ENCODE results near the gene TMEM187. TPM values are rescaled to one million over a fixed set of nuclear protein-coding genes. Genes with fewer than 3 reads are reported as not detected.
"Not testable (repeated sequence)": the region's sequence is repeated elsewhere in the genome, so short reads cannot be mapped to it uniquely, and the experiment has no call there.

Gene TMEM187
- total RNA-seq, 1 donor from 2014 or later: 11.6 TPM

GRCh38 chrX:153994398-153994797 is 21.8 kb downstream of the TMEM187 start:
- DNase-seq (ENCODE audit: low spot score); ATAC-seq: not testable (repeated sequence)

DNA sequence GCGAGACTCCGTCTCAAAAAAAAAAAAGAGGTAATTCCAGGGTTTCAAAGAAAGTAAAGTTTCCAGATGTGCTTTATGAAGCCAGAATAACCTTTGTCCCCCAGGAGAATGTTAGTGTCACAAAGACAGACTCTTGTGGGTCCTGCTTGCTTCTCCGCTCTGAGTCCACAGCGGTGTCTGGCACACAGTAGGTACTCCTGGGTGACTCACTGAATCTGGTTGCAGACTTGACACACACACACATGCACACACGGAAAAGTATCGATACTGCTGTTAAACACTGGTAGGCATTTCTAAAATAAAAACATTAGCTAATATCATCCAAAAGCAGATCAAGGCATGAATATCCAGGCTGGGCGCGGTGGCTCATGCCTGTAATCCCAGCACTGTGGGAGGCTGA is 22.9 kb downstream of the TMEM187 start:
- ATAC-seq: no peak
- no peak for DNase-seq (ENCODE audit: low spot score)

- ATAC-seq (no peak), DNase-seq (ENCODE audit: low spot score) (no peak)
Observed at GRCh38 chrX:153999359-154000037, 26.9 kb downstream of the TMEM187 start.

GRCh38 chrX:154000051-154000450 is 27.5 kb downstream of the TMEM187 start:
- DNase-seq (ENCODE audit: low spot score) (no peak), ATAC-seq (no peak)

- ATAC-seq (peak; percentile 34), DNase-seq (ENCODE audit: low spot score) (no peak)
Observed at GRCh38 chrX:154002215-154002719, 29.7 kb downstream of the TMEM187 start.

DNA sequence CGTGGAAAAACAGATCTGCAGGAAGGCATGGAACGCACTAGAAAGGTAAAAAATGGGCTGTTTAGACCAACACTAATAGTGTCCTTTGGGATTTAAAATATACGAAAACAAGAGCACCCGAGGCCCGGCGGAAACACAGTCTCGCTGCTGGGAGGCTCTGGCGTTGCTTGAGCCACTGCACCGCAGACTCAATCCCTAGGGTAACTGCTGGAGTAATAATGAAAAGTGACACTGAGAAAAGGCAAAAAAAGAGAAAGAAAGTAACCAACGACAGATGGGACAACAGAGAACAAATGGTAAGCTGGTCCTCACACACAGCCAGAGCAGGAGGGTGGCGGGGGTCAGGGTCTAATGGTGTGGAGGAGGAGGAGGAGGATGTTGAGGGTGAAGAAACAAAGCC is 31.8 kb downstream of the TMEM187 start:
- DNase-seq (ENCODE audit: low spot score): no peak
- ATAC-seq: no peak

DNA sequence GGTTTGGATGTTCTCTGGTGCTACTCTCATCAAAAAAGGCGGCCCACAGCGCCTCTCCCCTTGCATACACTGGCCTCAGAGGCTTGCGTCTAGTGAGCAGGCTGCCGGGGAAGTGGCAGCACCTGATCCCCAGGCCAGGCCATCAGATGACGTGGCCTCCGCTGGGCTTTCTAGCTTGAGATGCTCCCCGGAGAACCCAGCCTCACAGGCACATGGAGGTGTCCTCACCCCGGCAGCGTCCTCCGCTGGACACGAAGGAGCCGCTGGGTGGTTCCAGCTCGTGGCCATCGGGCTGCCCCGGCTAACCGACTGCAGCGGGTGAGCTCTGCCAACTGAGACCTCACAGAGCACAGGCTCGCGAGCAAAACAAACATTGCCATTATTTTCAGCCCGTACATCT is 34.4 kb downstream of the TMEM187 start:
- no peak for DNase-seq (ENCODE audit: low spot score)
- ATAC-seq: no peak

DNA sequence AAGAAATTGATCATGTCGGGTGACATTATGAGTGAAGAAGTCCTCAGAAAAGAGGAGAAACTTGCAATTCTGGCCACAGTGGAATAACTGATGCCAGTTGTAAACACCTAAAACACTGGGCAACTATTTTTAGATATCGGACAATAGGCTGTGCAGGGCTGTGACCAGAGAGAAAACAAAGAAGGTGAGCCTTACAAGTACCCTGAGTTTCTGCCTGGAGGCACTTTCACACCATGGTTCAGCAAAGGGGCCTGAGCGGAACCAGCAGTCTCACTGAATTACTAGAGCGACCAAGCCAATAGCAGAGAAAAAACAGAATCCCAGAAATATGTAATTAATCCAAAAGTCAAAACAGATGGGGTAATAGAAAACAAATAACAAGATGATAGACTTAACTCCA is 36.0 kb downstream of the TMEM187 start:
- no peak for ATAC-seq
- DNase-seq (ENCODE audit: low spot score): no peak

- ATAC-seq: peak; percentile 77
- peak; percentile 59 for DNase-seq (ENCODE audit: low spot score)
Observed at GRCh38 chrX:154010330-154011087, 38.0 kb downstream of the TMEM187 start.

DNA sequence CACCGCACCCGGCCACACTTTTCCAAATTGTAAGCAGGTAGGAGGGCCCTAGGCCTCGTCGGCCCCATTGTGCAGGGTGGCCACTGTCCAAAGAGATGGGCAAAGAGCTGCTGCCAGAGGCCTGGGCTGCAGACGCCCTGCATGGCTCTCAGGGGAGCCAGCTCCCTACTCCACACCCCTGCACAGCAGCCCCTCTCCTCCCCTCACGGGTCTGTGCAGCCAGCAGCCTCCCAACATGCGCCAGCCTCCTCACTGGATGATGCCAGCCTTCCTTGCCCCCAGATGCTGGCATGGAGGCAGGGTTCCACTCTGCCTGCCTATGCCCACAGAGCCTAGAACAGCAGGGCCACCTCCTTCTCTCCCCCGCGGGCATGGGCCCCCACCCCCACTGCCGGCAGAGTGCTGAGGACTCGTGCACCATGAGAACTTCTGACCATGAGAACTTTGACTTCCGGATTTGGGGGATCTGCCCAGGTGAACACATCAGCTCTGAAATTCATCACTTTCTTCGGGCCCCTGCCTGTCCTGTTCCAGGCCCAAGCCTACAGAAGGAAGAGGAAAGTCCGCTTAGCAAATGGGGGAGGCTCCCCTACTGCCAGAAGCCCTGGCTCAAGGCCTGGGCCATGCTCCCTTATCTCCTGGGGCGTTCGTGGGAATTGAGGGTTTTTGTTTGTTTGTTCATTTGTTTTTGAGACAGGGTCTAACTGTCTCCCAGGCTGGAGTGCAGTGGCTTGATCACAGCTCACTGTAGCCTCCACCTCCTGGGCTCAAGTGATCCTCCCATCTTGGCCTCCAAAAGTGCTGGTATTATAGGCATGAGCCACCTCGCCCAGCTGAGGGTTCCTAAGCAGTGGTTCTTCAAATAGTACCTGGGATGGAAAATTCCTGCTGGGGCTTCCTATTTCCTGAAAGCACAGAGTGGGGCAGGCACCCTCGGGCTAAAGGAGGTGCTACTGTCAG is 39.1 kb downstream of the TMEM187 start:
- no peak for DNase-seq (ENCODE audit: low spot score)
- ATAC-seq: no peak

DNA sequence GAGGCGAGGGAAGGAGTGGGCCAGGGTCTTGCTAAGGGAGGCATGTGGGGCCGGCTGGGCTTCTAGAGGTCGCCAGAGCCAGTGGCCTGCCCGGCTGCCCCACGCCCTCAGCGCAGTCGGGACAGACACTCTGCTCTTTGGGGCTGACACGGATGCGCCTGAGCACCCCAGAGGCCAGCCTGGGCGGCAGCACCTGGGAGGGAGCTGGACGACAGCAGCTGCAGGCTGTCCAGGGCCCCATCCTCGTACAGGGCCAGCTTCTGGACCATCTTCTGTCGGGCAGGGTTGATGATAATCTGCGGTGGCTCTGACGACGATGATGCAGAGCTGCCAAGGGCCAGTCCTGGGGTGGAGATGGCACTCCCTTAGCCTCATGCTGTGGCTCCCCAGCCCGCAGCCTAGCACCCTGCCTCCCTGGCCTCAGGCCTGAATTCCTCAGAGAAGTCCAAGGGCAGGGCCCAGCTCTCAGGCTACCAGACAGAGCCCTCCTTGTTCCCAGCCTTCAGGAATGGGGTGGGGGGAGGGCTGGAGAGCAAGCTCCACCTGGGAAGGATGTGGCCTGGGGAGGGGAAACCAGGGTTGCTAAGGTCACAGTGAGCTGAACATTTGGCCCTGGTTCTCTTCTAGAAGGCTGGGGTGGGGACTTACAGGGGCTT is 39.9 kb downstream of the TMEM187 start:
- no peak for ATAC-seq
- DNase-seq (ENCODE audit: low spot score): no peak

GRCh38 chrX:154013001-154013421 is 40.5 kb downstream of the TMEM187 start:
- DNase-seq (ENCODE audit: low spot score) (no peak), ATAC-seq (no peak)

- peak; percentile 77 for ATAC-seq
- no peak for DNase-seq (ENCODE audit: low spot score)
Observed at GRCh38 chrX:154013614-154014360, 41.2 kb downstream of the TMEM187 start.

DNA sequence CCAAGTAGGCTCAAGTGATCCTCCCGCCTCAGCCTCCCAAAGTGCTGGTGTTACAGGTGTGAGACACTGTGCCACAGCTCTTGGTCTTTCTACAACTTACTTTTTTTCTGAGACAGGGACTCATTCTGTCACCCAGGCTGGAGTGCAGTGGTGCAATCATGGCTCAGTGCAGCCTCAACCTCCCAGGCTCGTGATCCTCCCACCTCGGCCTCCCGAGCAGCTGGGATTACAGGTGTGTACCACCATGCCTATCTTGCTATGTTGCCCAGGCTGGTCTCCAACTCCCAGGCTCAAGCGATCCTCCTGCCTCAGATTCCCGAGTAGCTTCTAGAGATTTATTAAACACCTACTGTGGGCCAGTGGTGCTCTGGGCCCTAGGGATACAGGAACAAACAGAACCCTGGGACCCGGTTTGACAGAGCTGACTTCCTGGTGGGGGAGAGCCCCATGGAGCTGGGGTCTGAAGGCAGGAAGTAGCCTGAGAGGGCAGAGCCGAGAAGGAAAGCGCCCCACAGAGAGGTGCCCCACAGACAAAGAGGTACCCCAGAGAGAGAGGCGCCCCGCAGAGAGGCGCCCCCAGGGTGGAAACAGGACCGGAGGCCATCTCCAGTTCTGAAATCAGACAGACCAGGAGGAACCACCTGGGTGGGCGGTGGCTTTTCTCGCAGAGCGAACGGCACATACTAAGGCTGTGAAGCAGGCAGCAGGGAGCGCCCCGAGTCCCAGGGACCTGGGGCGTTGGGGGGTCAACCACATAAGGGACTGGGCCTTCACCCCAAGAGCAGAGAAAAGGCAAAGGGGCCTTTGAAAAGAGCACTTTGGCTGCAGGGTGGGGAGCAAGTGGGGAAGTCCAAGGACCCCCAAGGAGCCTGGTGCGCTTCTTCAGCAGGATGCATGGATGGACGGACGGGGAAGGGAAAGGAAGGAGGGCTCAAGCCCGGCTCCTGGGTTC is 42.2 kb downstream of the TMEM187 start:
- DNase-seq (ENCODE audit: low spot score): no peak

GRCh38 chrX:154015581-154016264 is 43.2 kb downstream of the TMEM187 start:
- no peak for DNase-seq (ENCODE audit: low spot score)
- no peak for ATAC-seq

More for the DNA sequence above, 42.2 kb downstream of the TMEM187 start:
- ATAC-seq: no peak

GRCh38 chrX:154016366-154017076 is 44.0 kb downstream of the TMEM187 start:
- DNase-seq (ENCODE audit: low spot score): no peak
- no peak for ATAC-seq

GRCh38 chrX:154017766-154018517 is 45.4 kb downstream of the TMEM187 start:
- DNase-seq (ENCODE audit: low spot score) (no peak), ATAC-seq (no peak)

All from left lobe of liver (tissue), 2 donors.